GM21825 (cell line): Measurements from ENCODE around the gene FCAMR.
A peak's percentile ranks its signal among the peaks of the same experiment; 100 is the strongest.

Experiments
- ATAC-seq: cut with Tn5 transposase; IDR thresholded peaks from one replicate; pipeline ENCODE4 v1.9.1; 2021; ENCODE audit warnings: mild to moderate bottlenecking, moderate library complexity; ENCODE audit not compliant: unreplicated experiment

FCAMR gene

DNA sequence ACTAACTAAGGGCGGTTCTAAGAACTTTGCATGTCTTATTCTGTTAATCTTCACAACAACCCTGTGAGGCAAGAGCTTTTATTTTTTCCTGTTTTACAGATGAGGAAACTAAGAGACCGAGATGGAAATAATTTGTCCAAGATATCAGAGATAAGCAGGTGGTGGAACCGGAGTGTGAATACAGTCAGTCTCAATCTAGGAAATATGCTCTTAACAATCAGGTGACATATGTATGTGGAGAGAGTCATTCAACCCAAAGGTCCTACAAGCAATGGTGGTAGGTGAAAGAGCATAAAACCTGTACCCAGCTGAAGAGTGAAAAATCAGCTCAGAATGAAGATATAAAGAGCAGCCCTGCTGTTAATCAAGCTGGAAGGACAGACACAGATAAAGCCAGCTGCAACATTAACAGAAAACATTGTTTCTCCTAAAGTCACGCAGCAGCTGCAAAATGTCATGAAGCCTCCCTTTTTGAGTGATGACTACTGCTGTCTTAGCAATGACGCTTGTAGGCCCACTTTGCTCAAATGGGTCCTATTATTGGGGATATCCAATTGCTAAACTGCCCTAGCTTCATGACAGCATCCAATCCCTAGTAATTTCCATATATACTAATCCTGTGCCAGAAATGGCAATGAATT, 30.5 kb upstream of the FCAMR start:
- no peak for ATAC-seq

DNA sequence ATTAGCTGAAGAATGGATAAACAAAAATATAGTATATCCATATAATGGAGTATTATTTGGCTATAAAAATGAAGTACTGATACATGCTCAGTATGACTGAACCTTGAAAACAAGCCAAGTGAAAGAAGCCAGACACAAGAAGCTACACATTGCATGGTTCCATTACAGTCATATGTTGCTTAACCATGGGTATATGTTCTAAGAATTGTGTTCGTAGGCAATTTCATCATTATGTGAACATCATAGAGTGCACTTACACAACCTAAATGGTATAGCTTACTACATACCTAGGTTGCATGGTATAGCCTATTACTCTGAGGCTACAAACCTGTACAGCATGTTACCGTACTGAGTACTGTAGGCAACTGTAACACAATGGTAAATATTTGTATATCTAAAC, 28.6 kb upstream of the FCAMR start:
- ATAC-seq, result no peak

DNA sequence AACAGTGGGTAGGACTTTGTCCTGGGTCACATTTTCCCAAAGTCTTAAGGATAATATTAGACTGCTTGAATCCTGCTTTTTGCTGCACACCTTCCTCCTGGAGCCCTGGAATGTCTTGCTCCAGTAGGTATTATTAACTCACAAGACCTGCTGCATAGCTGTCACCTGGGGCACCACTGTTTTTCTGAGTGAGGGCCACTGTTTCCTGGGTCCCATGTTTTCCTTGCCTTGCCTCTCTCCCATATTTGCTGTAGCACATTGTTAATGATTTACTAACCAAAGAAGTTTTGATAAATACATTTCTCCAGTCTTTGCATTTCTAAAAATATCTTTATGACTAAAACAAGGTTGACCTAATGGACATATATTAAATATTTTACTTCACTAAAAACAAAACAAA, 22.5 kb upstream of the FCAMR start:
- ATAC-seq, result no peak

DNA sequence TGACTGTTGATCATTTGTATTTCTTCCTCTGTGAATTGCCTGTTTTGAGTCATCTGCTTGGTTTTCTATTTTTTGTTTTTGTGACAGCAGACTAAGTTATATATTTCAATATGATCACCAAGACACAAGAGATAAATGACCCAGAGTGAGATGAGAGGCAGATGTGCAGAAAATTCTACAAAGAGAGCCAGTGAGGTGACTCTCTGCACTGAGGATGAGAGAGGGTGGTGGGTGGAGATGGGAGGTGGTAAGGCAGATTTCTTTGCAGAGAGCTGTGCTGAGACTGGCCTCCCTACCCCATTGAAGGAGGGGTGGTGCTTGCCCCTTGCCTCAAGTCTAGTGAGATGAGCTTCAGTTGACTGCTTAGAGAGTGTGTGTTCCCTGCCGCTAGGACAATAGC, 17.6 kb upstream of the FCAMR start:
- no peak for ATAC-seq

DNA sequence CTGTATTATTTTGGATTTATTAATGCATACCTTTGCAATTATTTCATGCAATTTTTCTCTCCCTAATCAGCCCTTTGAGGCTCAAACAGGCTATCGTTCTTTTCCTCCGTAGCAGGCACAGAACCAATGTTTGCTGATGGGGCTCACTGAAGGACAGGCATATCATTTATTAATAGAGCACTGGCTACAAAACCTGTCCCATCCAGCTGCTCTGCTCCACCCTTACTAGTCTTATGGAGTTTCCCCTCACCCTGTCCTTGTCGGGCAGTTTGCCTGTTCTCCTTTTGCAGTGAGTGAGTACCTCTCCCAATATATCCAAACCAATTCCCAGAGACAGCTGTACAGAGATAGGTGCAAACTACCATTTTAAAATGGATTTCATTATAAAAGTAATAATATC, 16.6 kb upstream of the FCAMR start:
- no peak for ATAC-seq

DNA sequence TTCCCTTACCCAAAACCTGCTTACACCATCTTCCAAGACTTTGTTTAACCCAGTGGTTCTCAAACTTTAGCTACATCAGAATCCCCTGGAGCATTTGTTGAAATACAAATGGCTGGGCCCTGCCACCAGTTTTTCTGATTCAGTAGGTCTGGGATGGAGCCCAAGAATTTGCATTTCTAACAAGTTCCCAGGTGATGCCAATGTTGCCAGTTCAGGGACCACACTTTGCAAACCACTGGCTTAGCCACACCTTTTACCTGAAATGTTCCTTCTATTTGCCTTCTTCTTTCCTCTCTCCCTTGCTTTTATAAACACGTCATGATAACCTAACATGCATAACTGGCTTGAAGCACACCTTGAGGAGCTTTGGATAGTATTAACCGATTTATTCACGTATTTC, 16.1 kb upstream of the FCAMR start:
- ATAC-seq, result no peak

DNA sequence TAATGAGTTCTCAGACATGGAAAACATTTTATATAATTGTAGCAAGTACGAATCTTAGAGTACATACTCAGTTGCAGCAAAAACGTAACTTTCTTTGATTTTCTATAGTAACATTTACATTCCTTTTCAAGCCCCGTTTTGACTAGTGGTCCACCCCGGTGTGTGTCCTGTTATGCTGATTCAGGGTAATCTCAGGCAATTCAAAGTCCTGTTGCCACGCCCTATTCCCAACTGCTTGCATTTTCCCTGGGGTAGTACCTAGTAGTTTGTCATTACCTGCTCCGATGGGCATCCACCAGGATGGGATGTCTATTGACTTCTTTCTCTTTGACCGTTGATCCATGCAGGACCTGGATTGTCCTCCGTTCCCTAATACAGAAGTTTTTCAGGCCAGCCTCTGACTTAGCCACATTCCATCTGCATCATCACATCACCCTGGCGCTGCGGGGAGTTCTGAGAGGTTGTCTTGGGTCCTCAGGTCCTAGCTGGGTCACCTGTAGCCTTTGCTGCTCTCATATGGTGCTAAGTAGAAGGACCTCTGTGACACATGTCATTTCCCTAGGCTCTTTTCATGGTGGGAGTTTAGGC, 15.0 kb upstream of the FCAMR start:
- no peak for ATAC-seq

DNA sequence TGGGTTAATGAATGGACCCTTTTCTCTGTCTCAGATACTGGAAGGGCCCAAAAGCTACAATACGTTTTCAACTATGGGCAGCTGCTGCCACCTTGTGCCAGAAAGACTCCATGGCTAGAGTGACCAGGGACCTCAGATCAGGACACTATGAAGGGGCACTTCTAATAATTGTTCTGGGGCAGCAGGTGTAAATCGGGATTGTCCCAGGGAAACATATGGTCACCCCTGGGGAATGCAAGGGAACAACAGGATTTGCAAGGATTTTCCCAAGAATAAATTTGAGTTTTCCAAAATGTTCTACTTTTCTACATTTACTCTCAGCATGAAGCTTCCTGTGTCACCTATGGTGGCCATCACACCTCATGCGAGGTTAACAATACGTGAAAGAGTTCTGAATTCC, 12.0 kb upstream of the FCAMR start:
- no peak for ATAC-seq

DNA sequence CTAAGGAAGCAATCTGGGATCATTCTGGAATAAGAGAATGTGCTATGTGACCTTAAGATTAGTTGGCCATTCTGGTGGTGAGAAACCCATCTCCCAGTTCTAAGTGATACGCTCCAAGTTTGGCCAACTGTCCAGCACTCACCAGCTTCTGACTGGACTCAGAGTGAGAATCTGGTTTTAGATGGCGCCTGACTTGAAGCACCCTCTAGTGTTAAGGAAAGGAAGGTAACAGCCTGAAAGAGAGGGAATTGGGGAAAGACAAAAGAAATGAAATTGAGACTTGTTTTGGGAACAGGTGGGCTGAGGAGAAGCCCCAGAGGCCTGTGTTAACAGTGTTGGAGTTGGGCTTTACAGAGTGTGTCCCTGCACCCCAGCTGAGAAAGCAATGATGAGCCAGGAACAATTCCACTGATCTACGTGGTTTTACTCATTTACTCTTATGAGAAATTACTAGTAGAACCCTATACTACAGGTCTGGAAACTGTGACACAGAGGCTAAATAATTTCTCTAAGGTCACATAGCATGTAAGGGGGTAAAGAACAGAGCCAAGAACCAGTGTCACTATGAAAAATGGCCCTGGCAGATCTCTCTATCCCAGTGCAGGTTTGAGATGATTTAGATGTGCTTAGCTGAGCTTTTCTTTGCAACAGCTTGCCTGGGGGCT, 9.3 kb upstream of the FCAMR start:
- ATAC-seq, result no peak

DNA sequence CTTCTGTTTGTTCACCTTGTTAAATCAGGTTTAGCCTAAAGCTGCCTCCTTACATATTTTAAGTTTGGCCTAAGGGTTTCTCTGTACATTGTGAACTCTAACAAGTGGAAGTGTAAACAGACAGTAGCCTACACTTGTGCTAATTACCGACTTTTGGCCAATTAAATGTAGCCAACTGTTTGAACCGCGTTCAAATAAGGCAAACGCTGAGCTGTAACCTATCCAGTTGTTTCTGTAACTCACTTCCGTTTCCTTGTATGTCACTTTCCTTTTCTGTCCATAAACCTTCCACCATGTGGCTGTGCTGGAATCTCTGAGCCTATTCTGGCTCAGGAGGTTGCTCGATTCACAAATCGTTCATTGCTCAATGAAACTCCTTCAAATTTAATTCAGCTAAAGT, 8.0 kb upstream of the FCAMR start:
- no peak for ATAC-seq

DNA sequence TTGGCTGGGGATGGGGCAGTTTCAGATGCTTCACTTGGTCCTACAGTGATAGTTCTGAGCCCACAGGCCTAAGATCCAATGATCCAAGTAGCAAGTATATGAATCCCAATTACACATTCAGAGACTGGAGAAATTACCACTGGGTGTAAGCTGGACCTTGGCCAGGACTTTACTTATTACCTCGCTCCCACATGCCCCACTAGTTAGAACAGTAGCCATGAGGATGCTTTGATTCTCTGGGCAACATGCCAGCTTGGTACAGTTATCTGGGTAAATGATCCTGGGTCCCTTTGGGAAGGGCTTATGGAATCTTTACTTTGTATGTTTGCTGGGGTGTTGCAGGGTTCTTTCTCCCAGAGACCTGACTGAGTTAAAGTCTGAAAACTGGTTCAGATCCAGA, 5.0 kb upstream of the FCAMR start:
- ATAC-seq, result no peak

DNA sequence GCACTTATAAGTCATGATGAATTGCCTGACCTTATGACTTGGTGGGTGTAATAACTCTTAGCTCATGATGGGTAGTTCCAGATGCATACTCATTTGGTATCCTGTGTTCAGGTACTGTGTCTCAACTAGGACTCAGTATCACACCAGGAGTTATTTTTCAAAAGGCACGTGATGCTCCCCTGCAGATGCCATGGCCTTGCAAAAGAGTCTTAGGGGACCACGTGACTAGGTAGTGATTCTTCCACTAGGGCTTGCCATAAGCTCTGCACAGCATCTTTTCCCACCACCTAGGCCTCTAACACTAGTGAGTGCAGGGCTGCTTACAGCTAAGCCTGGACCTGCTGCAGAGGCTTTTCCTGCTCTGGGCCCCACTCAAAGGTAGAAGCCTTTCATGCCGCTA, 3.9 kb upstream of the FCAMR start:
- ATAC-seq, result no peak

DNA sequence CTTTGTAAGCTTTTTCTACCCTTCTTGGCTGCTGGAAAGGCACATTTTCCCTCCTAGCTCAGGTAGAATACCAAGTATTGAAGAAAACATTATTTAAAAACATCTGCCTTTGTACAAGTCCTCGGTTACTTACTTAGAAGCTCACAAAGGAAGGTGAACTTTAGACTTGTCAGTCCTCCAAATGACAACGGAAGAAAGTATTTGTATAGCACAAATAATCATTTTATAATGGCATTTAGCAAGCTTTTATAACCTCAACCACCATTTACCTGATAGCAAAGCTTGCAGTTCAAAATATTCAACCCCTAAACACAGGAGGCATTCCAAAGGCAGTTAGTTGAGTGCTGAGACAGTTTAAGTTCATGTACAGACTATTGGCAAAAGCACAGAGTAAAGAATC, 2.5 kb upstream of the FCAMR start:
- ATAC-seq, result no peak

DNA sequence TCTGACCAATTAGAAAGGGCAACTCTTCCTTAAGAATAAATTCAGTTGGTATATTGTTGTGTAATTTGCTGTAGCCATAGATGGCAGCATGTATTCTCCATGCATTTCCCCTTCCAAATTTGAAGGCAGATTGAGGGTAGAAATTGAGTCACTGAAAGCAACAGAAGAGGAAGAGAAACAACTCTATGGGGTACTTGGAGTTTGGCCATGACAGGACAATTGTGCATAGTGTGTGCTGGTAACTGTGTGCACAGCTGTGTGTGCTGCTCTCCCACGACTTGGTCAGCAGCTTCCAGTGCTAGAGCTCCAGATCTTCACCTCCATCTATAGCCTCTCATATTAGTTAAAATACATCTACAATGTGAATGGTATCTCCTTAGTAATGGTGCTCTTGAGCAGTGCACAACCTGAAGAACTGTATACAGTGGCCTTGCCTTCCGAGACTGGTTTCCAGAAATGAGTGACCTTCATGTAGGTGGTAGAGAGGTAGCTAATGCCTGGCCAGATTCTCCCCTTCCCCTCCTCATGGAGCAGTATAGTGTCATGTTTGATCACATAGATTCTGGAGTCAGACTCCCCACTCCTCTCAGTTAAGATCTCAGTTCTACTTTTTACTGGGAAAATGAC, 882 bp upstream of the FCAMR start:
- no peak for ATAC-seq

DNA sequence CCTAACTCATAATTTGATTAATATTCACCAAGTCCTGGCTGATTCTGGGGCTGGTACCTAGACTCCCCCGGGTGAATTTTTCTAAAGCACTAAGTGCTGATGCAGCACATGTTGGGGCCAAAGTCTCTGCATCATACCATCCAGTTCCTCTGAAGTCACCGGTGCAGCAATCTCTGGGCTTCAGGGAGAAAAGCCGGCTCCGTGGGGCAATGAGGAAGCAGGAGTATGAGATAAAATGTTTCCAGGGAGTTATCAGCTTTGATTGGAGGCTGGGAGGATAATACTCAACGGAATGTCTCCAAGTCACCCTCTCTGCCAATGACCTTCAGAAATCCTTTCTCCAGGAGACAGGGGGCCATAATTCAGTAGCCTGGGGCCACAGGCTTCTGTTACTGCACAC, 1.2 kb downstream of the FCAMR start:
- no peak for ATAC-seq

DNA sequence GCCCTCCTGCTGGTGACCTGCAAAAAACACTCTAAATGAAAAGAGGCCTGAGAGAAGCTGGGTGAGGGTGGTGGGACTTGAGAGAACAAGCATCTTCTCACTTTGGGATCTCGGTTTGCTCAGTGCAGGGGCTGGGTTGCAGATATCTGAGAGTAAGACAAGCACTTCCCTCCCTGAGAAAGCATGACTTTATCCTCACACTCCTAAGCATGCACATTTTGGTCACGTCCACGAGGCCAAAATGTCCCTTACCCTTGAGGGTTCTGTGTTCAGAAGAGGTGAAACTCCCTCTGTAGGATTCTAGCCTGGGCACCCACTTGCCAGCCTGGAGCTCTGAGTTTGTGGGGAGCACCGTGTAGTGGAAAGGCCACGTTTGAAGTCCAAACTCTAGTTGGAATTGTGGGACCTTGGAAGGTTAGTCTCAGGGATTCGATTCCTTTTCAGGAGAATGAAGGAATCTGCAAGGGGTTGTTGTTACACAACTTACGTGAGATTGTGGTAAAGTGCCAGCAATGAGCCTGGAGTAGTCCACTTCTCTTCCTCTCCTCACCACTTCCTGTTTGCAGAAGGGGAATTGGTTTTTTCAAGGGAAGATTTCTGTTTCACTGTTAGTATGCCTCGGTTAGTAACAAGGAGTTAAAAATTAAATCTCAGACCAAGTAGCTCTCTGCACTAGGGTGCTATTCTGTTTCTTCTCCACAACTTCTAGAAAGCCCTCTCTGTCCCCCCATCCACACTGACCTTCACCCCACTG, 3.0 kb downstream of the FCAMR start:
- ATAC-seq, result peak; percentile 56

DNA sequence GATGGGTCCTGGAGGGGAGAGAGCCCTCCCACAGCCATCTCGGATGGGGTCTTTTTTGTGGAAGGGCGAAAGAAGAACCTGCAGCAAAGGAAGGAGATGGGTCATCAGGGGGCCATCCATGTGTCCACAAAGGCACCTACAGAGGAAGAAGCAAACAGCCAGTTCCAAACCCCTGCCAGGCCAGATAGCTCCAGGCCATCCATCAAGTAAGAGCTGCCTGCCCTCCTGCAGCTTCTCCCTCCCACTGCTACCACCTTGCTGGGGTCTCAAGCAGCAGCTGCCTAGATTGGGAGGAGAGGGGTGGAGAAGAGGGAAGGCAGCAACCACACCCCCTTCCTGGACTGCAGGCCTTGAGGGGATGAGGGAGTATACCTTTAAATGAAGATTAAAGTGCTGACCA, 4.5 kb downstream of the FCAMR start:
- ATAC-seq, result no peak

DNA sequence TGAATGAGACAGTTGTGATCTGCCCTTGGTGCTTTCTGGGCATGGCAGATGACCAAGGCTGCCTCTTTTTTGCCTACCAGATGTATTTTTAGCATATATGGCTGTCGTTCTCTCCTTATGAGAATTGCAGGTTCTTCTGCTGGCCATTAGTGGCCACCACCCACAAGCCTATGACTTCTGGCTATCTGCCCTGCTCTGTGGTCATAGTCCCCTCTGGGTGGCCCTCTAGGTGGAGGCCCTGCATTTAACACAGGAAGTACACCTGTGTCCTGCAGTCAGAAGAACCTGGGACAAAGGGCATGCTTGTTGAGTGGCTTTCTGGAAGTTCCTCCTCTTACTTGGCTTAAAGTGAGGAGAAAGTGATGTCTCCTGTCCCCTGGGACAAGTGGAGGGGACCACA, 6.5 kb downstream of the FCAMR start:
- no peak for ATAC-seq

DNA sequence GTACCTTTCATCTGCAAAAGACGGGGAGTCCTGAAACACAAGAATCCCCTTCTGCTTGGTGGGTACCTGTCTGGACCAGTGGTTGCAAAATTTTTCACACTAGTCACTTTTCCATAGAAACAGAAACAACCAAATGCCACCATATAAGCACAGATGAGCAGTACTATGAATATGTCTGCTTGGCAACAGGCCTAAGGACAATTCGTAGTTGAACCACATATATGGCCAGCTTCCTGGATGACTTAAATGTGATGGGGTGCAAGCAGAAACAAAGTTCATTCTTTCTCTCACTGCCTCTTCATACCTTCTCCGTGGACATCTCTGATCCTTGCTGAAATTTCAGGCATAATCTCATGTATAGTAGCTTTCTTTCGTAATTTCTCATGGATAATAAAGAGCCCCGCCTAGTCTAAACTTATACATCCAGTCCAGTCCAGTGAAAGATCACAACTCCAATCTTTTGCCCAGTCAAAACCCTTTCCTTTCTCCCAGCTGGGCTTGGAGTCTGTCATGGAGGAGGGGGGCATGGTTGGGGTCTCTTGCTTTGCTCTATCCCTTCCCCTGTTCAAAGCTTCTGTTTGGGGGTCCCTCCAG, 7.0 kb downstream of the FCAMR start:
- ATAC-seq, result no peak

DNA sequence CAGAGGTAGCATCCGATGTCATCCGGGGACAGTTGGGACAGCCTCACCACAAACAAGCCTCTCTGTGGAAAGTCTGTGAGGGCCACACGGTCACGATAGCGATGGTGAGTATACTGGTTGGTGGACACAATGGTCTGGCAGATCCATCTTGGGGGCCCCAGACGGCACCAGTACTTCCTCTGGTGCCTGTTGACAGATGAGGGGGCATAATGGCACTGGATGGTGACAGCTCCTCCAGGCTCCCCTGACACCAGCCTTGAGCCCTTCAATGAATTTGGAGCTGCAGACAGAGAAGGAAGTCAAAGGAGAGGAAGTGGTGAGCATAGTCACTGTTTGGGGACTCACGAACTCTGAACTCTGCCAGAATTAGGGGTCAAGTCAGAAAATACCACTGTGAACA, 8.0 kb downstream of the FCAMR start:
- ATAC-seq, result no peak

DNA sequence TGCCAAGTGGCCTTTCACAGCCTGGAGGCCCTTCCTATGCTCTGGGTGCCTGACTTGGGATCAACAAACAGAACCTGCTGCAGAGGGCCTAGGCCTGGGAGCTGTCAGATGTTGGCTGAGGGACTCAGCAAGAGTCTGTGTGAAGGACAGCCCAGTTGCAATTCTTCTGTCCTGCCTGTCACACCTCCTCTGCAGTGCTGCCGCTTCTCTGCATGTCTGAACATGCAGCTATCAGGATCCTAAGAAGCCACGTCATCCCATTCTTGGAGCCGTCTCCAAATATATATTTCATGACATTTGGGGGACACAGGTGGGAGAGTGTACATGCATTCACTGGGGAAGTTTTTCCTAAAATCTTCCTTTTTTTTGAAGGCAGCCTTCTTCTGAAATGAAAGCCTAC, 8.6 kb downstream of the FCAMR start:
- no peak for ATAC-seq
